KG1 (cell line): ENCODE measurements around the gene TNFRSF12A.

Source experiments
- DNase-seq: peaks from one replicate; lab custom pipeline; 2025; lab: John Stamatoyannopoulos, UW

The TNFRSF12A gene

GRCh38 chr16:3020247-3020603 lies at the start of gene TNFRSF12A:
Gene TNFRSF12A (plus strand): TSS chr16:3020368. CDS start chr16:3020398, 30 bp downstream.
- DNase-seq, result peak; percentile 83

GRCh38 chr16:2970563-2970962 lies 49.6 kb upstream of the TNFRSF12A start:
- DNase-seq, result no peak

GRCh38 chr16:2971134-2971984 lies 48.8 kb upstream of the TNFRSF12A start:
- no peak for DNase-seq

- no peak for DNase-seq
Measured at GRCh38 chr16:2971985-2972784, 48.0 kb upstream of the TNFRSF12A start.

GRCh38 chr16:2973093-2973492 lies 47.1 kb upstream of the TNFRSF12A start:
- DNase-seq, result no peak

GRCh38 chr16:2973605-2974318 lies 46.4 kb upstream of the TNFRSF12A start:
- no peak for DNase-seq

GRCh38 chr16:2974319-2975056 lies 45.7 kb upstream of the TNFRSF12A start:
- DNase-seq, result no peak

- no peak for DNase-seq
Measured at GRCh38 chr16:2975161-2975795, 44.9 kb upstream of the TNFRSF12A start.

- no peak for DNase-seq
Measured at GRCh38 chr16:2976201-2976600, 44.0 kb upstream of the TNFRSF12A start.

- no peak for DNase-seq
Measured at GRCh38 chr16:2976673-2977072, 43.5 kb upstream of the TNFRSF12A start.

- DNase-seq, result no peak
Measured at GRCh38 chr16:2977440-2977839, 42.7 kb upstream of the TNFRSF12A start.

- no peak for DNase-seq
Measured at GRCh38 chr16:2979669-2980226, 40.4 kb upstream of the TNFRSF12A start.

- peak; percentile 86 for DNase-seq
Measured at GRCh38 chr16:2980227-2981176, 39.7 kb upstream of the TNFRSF12A start, which contains the start of gene PKMYT1. Gene PKMYT1 (minus strand): TSS chr16:2980446. CDS start chr16:2979657, 789 bp downstream.

- DNase-seq, result no peak
Measured at GRCh38 chr16:2981177-2981898, 38.8 kb upstream of the TNFRSF12A start.

- no peak for DNase-seq
Measured at GRCh38 chr16:2981899-2982250, 38.3 kb upstream of the TNFRSF12A start.

- no peak for DNase-seq
Measured at GRCh38 chr16:2982402-2982801, 37.8 kb upstream of the TNFRSF12A start.

- DNase-seq, result peak; percentile 24
Measured at GRCh38 chr16:2983706-2984136, 36.4 kb upstream of the TNFRSF12A start.

GRCh38 chr16:2985462-2985861 lies 34.7 kb upstream of the TNFRSF12A start:
- DNase-seq, result no peak

GRCh38 chr16:2985893-2986355 lies 34.2 kb upstream of the TNFRSF12A start:
- DNase-seq, result no peak
